ENCODE measurements around the gene DND1.
"Not testable (repeated sequence)": the region's sequence is repeated elsewhere in the genome, so short reads cannot be mapped to it uniquely, and the experiment has no call there.

Gene DND1

GRCh38 chr5:140664359-140665119, 8.8 kb downstream of the DND1 start, which contains the start of gene WDR55:
Gene WDR55, plus strand, starts transcription at chr5:140664904. Its CDS starts 9 bp downstream, at chr5:140664913.
- peak; percentile 62 for DNase-seq (ENCODE audit: extremely low read depth, low read depth)
- no peak for TF ChIP-seq CTCF (IDR thresholded peaks at IDR 0.05; ENCODE audit: low read depth, low read length)

GRCh38 chr5:140664030-140664358, 9.4 kb downstream of the DND1 start:
- no peak for TF ChIP-seq CTCF (IDR thresholded peaks at IDR 0.05; ENCODE audit: low read depth, low read length)
- no peak for DNase-seq (ENCODE audit: extremely low read depth, low read depth)

- not testable (repeated sequence) for DNase-seq (ENCODE audit: extremely low read depth, low read depth)
These were observed 13.0 kb downstream of the DND1 start for GRCh38 chr5:140660371-140660770.

GRCh38 chr5:140658870-140659269, 14.5 kb downstream of the DND1 start:
- no peak for DNase-seq (ENCODE audit: extremely low read depth, low read depth)

GRCh38 chr5:140647042-140647419, 26.3 kb downstream of the DND1 start:
- no peak for DNase-seq (ENCODE audit: extremely low read depth, low read depth)
- TF ChIP-seq CTCF (IDR thresholded peaks at IDR 0.05; ENCODE audit: low read depth, low read length), result no peak

More at GRCh38 chr5:140658870-140659269, 14.5 kb downstream of the DND1 start:
- TF ChIP-seq CTCF (IDR thresholded peaks at IDR 0.05; ENCODE audit: low read depth, low read length), result no peak

GRCh38 chr5:140642718-140643117, 30.7 kb downstream of the DND1 start:
- TF ChIP-seq CTCF (IDR thresholded peaks at IDR 0.05; ENCODE audit: low read depth, low read length), result no peak
- DNase-seq (ENCODE audit: extremely low read depth, low read depth), result peak; percentile 73

GRCh38 chr5:140641716-140642115, 31.7 kb downstream of the DND1 start:
- no peak for TF ChIP-seq CTCF (IDR thresholded peaks at IDR 0.05; ENCODE audit: low read depth, low read length)
- no peak for DNase-seq (ENCODE audit: extremely low read depth, low read depth)

All from AG09319 (cell line).